GM18873 (cell line): Measurements from ENCODE around the gene SKIL.

Experiments used
- ATAC-seq: cut with Tn5 transposase; IDR thresholded peaks from one replicate; pipeline ENCODE4 v1.9.1; 2021; ENCODE audit warnings: mild to moderate bottlenecking, moderate library complexity, moderate number of reproducible peaks; ENCODE audit not compliant: unreplicated experiment, low FRiP score

The SKIL gene

GRCh38 chr3:170432416-170432815, 74.9 kb downstream of the SKIL start:
- no peak for ATAC-seq

- no peak for ATAC-seq
These were observed 79.2 kb downstream of the SKIL start for GRCh38 chr3:170436697-170437096.

DNA sequence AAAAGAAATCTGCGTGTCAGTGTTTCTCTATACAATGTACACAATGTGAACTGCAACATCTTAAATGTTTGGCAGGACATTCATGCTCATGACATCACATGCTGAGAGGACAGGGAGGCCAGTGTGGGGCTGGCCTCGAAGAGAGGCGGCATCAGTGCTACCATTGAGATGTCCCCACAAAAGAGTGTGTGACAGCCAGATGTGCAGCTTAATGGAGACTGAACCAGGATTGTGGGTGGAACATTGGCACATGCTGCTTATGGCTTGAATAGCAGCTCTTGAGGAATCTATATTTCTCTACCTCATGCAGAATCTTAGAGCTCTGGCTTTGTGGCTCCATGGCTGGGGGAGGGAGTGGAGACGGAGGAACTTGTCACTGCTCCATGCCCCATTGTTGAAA, 79.7 kb downstream of the SKIL start:
- ATAC-seq = no peak

DNA sequence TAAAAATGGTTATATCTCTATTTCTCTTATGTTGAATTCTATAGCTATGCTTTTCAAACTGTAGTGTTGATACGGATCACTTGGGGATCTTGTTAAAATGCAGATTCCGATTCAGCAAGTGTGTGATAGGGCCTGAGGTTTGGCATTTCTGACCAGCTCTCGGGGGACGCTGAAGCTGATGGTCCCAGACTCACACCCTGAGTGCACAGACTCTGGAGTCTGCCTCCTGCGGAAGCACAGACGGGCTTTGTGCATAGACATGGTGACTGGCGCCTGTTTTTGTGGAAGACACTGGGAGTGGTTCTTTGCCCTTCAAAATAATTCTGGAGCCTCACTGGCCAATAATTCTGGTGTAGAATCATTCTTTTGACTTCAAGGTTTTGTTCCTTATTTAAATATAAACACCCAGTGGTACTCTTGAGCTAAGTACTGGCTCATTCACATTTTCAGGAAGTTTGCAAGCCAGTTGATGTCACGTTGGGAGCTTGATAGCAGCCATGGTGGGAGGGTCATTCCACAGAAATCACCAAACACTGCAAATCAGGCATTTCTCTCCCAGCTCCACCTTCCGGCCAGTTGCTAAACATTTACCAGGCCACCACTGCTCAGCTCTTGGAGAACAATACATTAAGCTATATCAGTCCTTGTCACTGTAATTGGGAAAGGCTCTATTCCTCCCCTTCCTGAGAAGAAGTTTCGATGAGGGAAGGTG, 80.3 kb downstream of the SKIL start:
- ATAC-seq = no peak

GRCh38 chr3:170438836-170439235, 81.3 kb downstream of the SKIL start:
- no peak for ATAC-seq

GRCh38 chr3:170440344-170440743, 82.8 kb downstream of the SKIL start:
- ATAC-seq = no peak

DNA sequence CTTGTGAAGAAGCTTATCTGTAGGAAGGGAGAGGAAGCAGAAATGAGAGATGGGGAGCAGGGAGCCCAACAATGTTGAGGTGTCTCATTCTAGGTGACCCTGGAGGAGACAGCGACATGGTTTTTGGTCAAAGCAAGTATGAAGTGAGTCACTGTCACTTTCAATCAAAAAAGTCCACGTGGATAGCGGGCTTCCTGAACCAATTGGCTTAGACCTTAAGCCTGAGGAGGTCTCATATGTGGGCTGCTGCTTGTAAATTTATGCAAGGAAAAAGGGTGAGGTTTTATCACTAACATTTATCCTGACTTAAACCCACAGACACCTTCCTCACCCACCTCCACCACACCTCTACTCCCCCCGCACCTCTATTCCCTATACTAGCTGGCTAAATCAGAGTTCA, 83.9 kb downstream of the SKIL start:
- ATAC-seq = no peak

DNA sequence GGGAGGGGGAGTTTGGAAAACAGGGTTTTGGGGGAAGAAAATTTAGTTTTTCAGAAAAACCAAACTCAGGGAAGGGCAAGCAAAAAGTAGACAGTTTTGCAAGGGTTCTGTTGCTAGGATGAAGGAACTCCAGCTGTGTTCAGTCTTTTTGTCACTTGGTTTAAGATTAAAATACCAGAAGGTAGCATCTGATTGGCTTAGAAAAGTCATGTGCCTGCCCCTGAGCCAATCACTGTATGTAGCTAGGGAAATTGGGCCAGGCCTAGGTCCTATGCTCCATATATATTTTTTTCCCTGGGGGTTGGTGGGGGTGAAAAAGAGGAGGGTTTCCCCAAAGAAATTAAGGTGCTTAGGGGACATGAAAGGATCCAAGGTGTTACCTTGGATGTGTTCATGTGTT, 85.4 kb downstream of the SKIL start:
- ATAC-seq = no peak

DNA sequence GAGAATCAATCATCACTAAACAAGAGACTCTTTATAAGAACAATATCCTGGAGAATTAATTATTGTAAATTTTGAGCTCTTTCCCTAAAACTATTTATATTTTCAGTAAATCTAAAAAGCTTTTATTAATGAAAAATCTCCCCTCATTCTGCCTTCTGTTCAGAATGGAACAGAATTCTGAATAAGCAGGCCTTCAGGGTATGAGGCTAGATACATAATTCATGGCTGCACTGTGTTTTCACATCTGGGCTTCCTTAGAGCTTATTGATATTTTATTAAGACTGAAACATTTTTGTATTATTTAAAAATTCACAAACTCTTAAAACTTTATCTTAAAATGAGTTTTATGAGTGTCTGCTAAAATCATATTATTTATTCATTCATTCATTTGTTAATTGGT, 85.9 kb downstream of the SKIL start:
- no peak for ATAC-seq
